Breast epithelium (tissue), 3 donors: ENCODE results near the gene POU1F1.

Experiments used
- CTCF ChIP-seq, 3 donors: fragments of 450-650 bp; IDR thresholded peaks; one replicate each; pipeline ENCODE4 v1.5.1; 2016 to 2017; ENCODE audit warnings: antibody characterized with exemption in 3 of 3, mild to moderate bottlenecking in 3 of 3, moderate library complexity in 3 of 3
- POLR2AphosphoS5 ChIP-seq, 3 donors: sonication (generic); formaldehyde crosslinking; IDR thresholded peaks; one replicate each; pipeline ENCODE4 v1.6.1; 2017; ENCODE audit warnings: antibody characterized with exemption in 3 of 3

DNA sequence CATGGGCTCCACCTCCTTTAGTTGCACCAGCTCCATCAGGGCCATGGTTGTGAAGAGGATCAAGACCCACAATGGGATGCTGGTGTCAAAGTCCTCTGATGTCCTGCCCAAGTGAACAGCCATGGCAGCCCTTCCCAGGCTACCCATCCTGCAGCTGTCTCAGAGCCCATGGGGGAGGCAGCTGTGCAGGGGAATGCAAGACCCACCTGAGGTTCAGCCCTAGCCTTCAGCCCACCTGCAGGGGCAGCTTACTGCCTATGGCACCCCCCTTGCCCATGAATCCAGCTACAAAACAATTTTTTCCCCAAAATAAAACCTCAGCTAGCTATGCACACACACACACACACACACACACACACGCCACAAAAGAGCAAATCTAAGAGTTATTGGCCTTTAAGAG is 48.2 kb upstream of the POU1F1 start:
- TF ChIP-seq POLR2AphosphoS5 (IDR thresholded peaks at IDR 0.05) (no peak), CTCF (IDR thresholded peaks at IDR 0.05) (no peak)
